Activated B cell treated with CpG ODN at 0.5 μM for 24 hours (primary cell): Measurements from ENCODE around the gene OTUD5. TPM values are rescaled to one million over a fixed set of nuclear protein-coding genes. Genes with fewer than 3 reads are reported as not detected.

Experiments
- ATAC-seq: fragments of 200-7000 bp; cut with Tn5 transposase; one replicate; pipeline ENCODE4 v1.10.0; 2021; ENCODE audit warnings: low read depth, mild to moderate bottlenecking, moderate library complexity
- CTCF ChIA-PET: fragments of 350-600 bp; sonication (Branson Sonifier 250); formaldehyde crosslinking; loops from one replicate; lab custom pipeline; 2021; ENCODE audit warnings: antibody characterized with exemption; lab: Charles Lee
- POLR2A ChIA-PET: fragments of 350-600 bp; sonication (Branson Sonifier 250); formaldehyde crosslinking; loops from one replicate; lab custom pipeline; 2021; ENCODE audit warnings: antibody characterized with exemption; lab: Charles Lee
- DNase-seq: peaks from one replicate; pipeline ENCODE4 v3.0.0; 2022
- H3K27ac Mint-ChIP-seq: one replicate; pipeline ENCODE4 v1.8.0; 2020; ENCODE audit warnings: mixed read lengths
- H3K27me3 Mint-ChIP-seq: one replicate; pipeline ENCODE4 v1.8.0; 2021; ENCODE audit warnings: mixed read lengths
- H3K36me3 Mint-ChIP-seq: one replicate; pipeline ENCODE4 v1.8.0; 2021; ENCODE audit warnings: low read depth, mixed read lengths
- H3K4me1 Mint-ChIP-seq: one replicate; pipeline ENCODE4 v1.8.0; 2021; ENCODE audit warnings: mixed read lengths
- H3K4me3 Mint-ChIP-seq: one replicate; pipeline ENCODE4 v1.8.0; 2020; ENCODE audit warnings: mild to moderate bottlenecking, mixed read lengths
- H3K9me3 Mint-ChIP-seq: one replicate; pipeline ENCODE4 v1.8.0; 2020; ENCODE audit warnings: mixed read lengths
- intact Hi-C: fragments of 100-400 bp; cut with micrococcal nuclease; formaldehyde crosslinking; loops from one replicate; pipeline ENCODE4 v1.15.1; 2024
- total RNA-seq: library from RNA; stranded (reverse); gene quantifications from 2 replicates; pipeline ENCODE4 v1.2.3, GENCODE V29; 2022
- TF ChIP-seq, protein P1 (sequence below): fragments of 200-600 bp; IDR thresholded peaks from one replicate; pipeline ENCODE4 v1.8.0; 2022; ENCODE audit warnings: antibody characterized with exemption, mild to moderate bottlenecking

The OTUD5 gene
- total RNA-seq, 1 donor from 2014 or later: 78.1 TPM

DNA sequence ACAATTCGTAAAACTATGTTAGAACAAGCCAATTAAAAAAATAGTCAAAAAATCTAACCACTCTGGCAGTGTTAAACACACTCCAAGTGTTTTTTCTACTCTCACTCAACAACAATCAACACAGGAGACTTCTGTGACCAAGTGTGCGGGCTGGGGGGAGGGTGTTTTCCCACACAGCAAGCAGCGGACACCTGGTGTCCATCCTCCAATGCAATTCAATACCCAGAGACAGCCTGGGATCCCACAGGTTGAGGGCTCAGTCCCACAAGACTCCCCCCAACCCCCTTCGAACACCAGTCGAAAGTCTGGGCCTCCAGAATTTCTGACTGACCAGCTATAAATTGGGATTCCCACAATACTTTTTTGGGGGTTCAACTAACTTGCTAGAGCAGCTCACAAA is 30.3 kb downstream of the OTUD5 start:
- ATAC-seq (no peak), DNase-seq (no peak)
- CTCF ChIA-PET: interaction anchor here (1.2 to 1.6 kb wide), 2 partner anchors 10 to 11 kb away, joined by 4 to 5 read pairs; no protein-coding TSS in a partner anchor
- Mint-ChIP-seq H3K4me1 (peaks cover 41% of the 10 kb centered on the region), H3K4me3 (no peak overlapping the region), H3K27ac (no peak overlapping the region), H3K27me3 (no peaks in the 10 kb centered on the region), H3K36me3 (peaks cover 49% of the 10 kb centered on the region), H3K9me3 (no peaks in the 10 kb centered on the region)
- TF ChIP-seq, protein P1, sequence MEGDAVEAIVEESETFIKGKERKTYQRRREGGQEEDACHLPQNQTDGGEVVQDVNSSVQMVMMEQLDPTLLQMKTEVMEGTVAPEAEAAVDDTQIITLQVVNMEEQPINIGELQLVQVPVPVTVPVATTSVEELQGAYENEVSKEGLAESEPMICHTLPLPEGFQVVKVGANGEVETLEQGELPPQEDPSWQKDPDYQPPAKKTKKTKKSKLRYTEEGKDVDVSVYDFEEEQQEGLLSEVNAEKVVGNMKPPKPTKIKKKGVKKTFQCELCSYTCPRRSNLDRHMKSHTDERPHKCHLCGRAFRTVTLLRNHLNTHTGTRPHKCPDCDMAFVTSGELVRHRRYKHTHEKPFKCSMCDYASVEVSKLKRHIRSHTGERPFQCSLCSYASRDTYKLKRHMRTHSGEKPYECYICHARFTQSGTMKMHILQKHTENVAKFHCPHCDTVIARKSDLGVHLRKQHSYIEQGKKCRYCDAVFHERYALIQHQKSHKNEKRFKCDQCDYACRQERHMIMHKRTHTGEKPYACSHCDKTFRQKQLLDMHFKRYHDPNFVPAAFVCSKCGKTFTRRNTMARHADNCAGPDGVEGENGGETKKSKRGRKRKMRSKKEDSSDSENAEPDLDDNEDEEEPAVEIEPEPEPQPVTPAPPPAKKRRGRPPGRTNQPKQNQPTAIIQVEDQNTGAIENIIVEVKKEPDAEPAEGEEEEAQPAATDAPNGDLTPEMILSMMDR: no peak
- POLR2A ChIA-PET: interaction anchor here (1.4 to 6.9 kb wide), 3 partner anchors 8 to 12 kb away, joined by 4 to 93 read pairs (median 14); partner anchors contain the start of gene PIM2
- intact Hi-C loops: no loop called here

DNA sequence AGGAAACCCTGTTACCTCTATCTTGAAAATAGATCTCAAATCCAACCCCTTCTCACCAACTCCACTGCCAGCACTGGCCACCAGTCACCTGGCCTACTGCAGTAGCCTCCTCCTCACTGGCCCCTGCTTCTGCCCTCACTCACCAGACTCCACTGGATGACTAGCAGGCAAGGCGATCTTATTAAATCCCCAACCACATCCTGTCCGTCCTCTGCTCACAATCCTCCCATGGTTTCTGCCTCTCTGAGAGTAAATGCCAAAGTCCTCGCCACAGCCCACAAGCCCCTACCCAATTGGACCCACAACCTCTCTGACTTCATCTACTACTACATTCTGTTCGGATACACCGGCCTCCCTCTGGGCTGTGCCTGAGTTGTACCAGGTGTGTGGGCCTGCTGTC is 33.1 kb downstream of the OTUD5 start:
- POLR2A ChIA-PET: interaction anchor here (6.9 kb wide), 1 partner anchor 15 kb away, joined by 93 read pairs; no protein-coding TSS in a partner anchor
- Mint-ChIP-seq H3K9me3 (no peaks in the 10 kb centered on the region), H3K4me3 (no peak overlapping the region), H3K36me3 (peaks cover 47% of the 10 kb centered on the region), H3K4me1 (peaks cover 46% of the 10 kb centered on the region), H3K27me3 (no peaks in the 10 kb centered on the region), H3K27ac (no peak overlapping the region)
- CTCF ChIA-PET: interaction anchor here (1.2 kb wide), 1 partner anchor 13 kb away, joined by 3 read pairs; no protein-coding TSS in a partner anchor
- DNase-seq (no peak), ATAC-seq (no peak)
- TF ChIP-seq, protein P1: no peak
- intact Hi-C loops: no loop called here

DNA sequence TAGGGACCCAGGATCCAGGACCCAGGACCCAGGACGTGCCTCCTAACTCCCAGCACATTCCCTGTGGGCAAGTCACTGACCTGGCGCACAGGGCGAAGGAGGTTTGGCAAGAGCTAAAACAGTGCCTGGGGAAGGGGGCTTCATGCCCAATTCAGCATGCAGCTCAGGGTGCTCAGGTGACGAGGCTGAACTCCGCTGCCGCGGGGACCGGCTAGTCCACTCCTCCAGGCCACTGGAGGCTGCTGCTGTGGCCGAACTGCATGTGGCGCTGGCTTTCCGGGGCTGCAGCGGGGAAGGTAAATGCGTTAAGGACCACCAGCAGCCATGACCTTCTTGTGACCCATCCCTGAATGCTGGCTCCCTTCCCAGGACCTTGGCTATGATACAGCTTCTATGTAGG is 33.6 kb downstream of the OTUD5 start:
- H3K36me3 Mint-ChIP-seq: peaks cover 50% of the 10 kb centered on the region
- intact Hi-C loops: no loop called here

DNA sequence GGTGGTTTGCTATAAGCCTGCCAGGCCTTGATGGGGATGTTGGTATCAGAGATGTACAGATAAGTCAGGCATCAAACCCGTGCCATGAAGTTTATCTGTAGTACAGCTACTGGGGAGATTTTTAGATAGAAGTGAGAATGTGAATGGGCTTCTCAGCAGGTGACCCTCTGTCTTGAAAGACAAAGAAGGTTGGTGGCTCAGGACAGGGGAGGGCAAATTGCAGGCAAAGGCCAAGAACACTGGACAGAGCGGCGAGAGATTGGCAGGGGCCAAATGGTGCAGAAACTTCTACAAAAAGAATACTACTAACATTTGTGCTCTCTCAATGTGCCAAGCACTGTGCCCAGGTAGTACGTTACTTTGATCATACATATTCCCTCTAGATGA is 36.7 kb downstream of the OTUD5 start:
- CTCF ChIA-PET: interaction anchor here (1.0 to 1.9 kb wide), 2 partner anchors 17 to 19 kb away, joined by 3 to 14 read pairs; no protein-coding TSS in a partner anchor

More for the DNA sequence above, 33.6 kb downstream of the OTUD5 start:
- H3K27ac Mint-ChIP-seq: no peak overlapping the region
- POLR2A ChIA-PET: interaction anchor here (6.9 kb wide), 1 partner anchor 15 kb away, joined by 93 read pairs; no protein-coding TSS in a partner anchor
- H3K9me3 Mint-ChIP-seq: no peaks in the 10 kb centered on the region
- no peak for DNase-seq
- H3K27me3 Mint-ChIP-seq: no peaks in the 10 kb centered on the region
- peaks cover 45% of the 10 kb centered on the region for H3K4me1 Mint-ChIP-seq
- TF ChIP-seq, protein P1: no peak
- ATAC-seq: no peak
- CTCF ChIA-PET: no interaction called here
- no peak overlapping the region for H3K4me3 Mint-ChIP-seq

More for the DNA sequence above, 36.7 kb downstream of the OTUD5 start:
- POLR2A ChIA-PET: interaction anchor here (1.2 to 16.0 kb wide), 6 partner anchors 9 to 122 kb away, joined by 3 to 718 read pairs (median 13); partner anchors contain the start of genes HDAC6, OTUD5, PQBP1 and SLC35A2
- ATAC-seq (no peak), DNase-seq (no peak)
- peaks cover 65% of the 10 kb centered on the region for H3K36me3 Mint-ChIP-seq
- no peaks in the 10 kb centered on the region for H3K27me3 Mint-ChIP-seq
- intact Hi-C loops: no loop called here
- H3K4me1 Mint-ChIP-seq: peaks cover 32% of the 10 kb centered on the region
- H3K27ac Mint-ChIP-seq: peak overlapping the region; percentile 95
- H3K9me3 Mint-ChIP-seq: no peaks in the 10 kb centered on the region
- peak overlapping the region; percentile 97 for H3K4me3 Mint-ChIP-seq
- TF ChIP-seq, protein P1: no peak
